CD14-positive monocyte (primary cell): ENCODE measurements around the gene NFATC2. TPM values are rescaled to one million over a fixed set of nuclear protein-coding genes. Genes with fewer than 3 reads are reported as not detected.

ENCODE experiments used
- DNase-seq, 3 donors: peaks; one replicate each; pipeline ENCODE4 v3.0.0-alpha.2; 2011 to 2022
- H2AFZ ChIP-seq: 2 replicates; pipeline ENCODE4 v1.6.0; 2012; ENCODE audit warnings: mild to moderate bottlenecking, low read depth, low read length, inconsistent platforms; ENCODE audit not compliant: insufficient read depth, poor library complexity, severe bottlenecking
- H3K27ac ChIP-seq, 2 donors: 1 replicate in 1 of 2; 2 replicates in 1 of 2; pipeline ENCODE4 v1.5.1; 2012 to 2013; ENCODE audit warnings: low read length in 2 of 2, control low read depth in 1 of 2, inconsistent platforms in 1 of 2, low read depth in 1 of 2, mild to moderate bottlenecking in 1 of 2
- H3K27me3 ChIP-seq, 2 donors: one replicate each; pipeline versions ENCODE4 v1.6.0 to v1.6.1; 2011 to 2013; ENCODE audit warnings: low read length in 2 of 2; ENCODE audit not compliant: control insufficient read depth in 2 of 2, insufficient read depth in 2 of 2
- H3K36me3 ChIP-seq, 2 donors: replicated peaks in 1 of 2; 1 replicate in 1 of 2; 2 replicates in 1 of 2; pipeline versions ENCODE4 v1.5.1 to v1.6.1; 2012 to 2013; ENCODE audit warnings: low read length in 2 of 2, control low read depth in 1 of 2, inconsistent platforms in 1 of 2, mild to moderate bottlenecking in 1 of 2; ENCODE audit not compliant: insufficient read depth in 2 of 2, control insufficient read depth in 1 of 2
- H3K4me1 ChIP-seq, 2 donors: 1 replicate in 1 of 2; 2 replicates in 1 of 2; pipeline versions ENCODE4 v1.5.1 to v1.6.1; 2012 to 2013; ENCODE audit warnings: low read length in 2 of 2, control low read depth in 1 of 2, inconsistent platforms in 1 of 2, mild to moderate bottlenecking in 1 of 2, moderate library complexity in 1 of 2; ENCODE audit not compliant: insufficient read depth in 2 of 2, control insufficient read depth in 1 of 2
- H3K4me2 ChIP-seq: replicated peaks from 2 replicates; pipeline ENCODE3; 2012; ENCODE audit warnings: low read length, moderate library complexity, mild to moderate bottlenecking; ENCODE audit not compliant: poor library complexity, severe bottlenecking; ENCODE audit errors: extremely low read depth
- H3K4me3 ChIP-seq, 3 experiments: fragments of 200-600 bp in 1 of 3; sonication (generic) in 1 of 3; replicated peaks in 1 of 3; 1 replicate in 2 of 3; 2 replicates in 1 of 3; pipeline ENCODE4 v1.5.1; 2011 to 2013; ENCODE audit warnings: low read length in 3 of 3, mild to moderate bottlenecking in 3 of 3, control low read depth in 2 of 3, low read depth in 2 of 3, inconsistent platforms in 1 of 3, moderate library complexity in 1 of 3
- H3K79me2 ChIP-seq: 2 replicates; pipeline ENCODE4 v1.6.0; 2012; ENCODE audit warnings: mild to moderate bottlenecking, control low read depth, inconsistent platforms, low read length, moderate library complexity; ENCODE audit not compliant: insufficient read depth
- H3K9ac ChIP-seq: 2 replicates; pipeline ENCODE4 v1.6.0; 2017; ENCODE audit warnings: low read length, mild to moderate bottlenecking; ENCODE audit not compliant: insufficient read depth, poor library complexity, severe bottlenecking
- H3K9me3 ChIP-seq, 2 donors: replicated peaks in 1 of 2; 1 replicate in 1 of 2; 2 replicates in 1 of 2; pipeline versions ENCODE4 v1.5.1 to v1.6.1; 2012 to 2013; ENCODE audit warnings: low read length in 2 of 2, control low read depth in 1 of 2; ENCODE audit not compliant: control insufficient read depth in 1 of 2, insufficient read depth in 1 of 2
- H4K20me1 ChIP-seq: 2 replicates; pipeline ENCODE4 v1.6.0; 2012; ENCODE audit warnings: mild to moderate bottlenecking, low read length, control low read depth, moderate library complexity; ENCODE audit not compliant: insufficient read depth
- H3K27ac Mint-ChIP-seq, 7 donors: one replicate each; pipeline ENCODE4 v1.8.0; 2020; ENCODE audit warnings: mild to moderate bottlenecking in 7 of 7, mixed read lengths in 7 of 7, moderate library complexity in 6 of 7, inconsistent platforms in 2 of 7
- H3K27me3 Mint-ChIP-seq, 3 donors: one replicate each; pipeline ENCODE4 v1.8.0; 2021 to 2022; ENCODE audit warnings: low read depth in 3 of 3, mild to moderate bottlenecking in 3 of 3, mixed read lengths in 3 of 3, moderate library complexity in 3 of 3, inconsistent platforms in 1 of 3
- H3K36me3 Mint-ChIP-seq, 2 donors: one replicate each; pipeline ENCODE4 v1.8.0; 2020; ENCODE audit warnings: mixed read lengths in 2 of 2, inconsistent platforms in 1 of 2, mild to moderate bottlenecking in 1 of 2
- H3K4me1 Mint-ChIP-seq: one replicate; pipeline ENCODE4 v1.8.0; 2020; ENCODE audit warnings: mild to moderate bottlenecking, mixed read lengths
- H3K4me3 Mint-ChIP-seq, 2 donors: one replicate each; pipeline ENCODE4 v1.8.0; 2020; ENCODE audit warnings: mild to moderate bottlenecking in 2 of 2, mixed read lengths in 2 of 2, moderate library complexity in 1 of 2
- H3K9me3 Mint-ChIP-seq, 7 donors: one replicate each; pipeline ENCODE4 v1.8.0; 2020 to 2022; ENCODE audit warnings: mixed read lengths in 7 of 7, mild to moderate bottlenecking in 6 of 7, moderate library complexity in 6 of 7, inconsistent platforms in 2 of 7
- WGBS: methylation state at CpG from one replicate; pipeline ENCODE4 v1.1.5; 2013; ENCODE audit warnings: missing lambda C conversion rate; ENCODE audit not compliant: insufficient coverage; 5-methylcytosine and 5-hydroxymethylcytosine counted together
- intact Hi-C, 2 donors: fragments of 100-400 bp; cut with micrococcal nuclease; formaldehyde crosslinking; loops; one replicate each; pipeline versions ENCODE4 v1.15.0 to v1.15.1; 2023
- polyA plus RNA-seq, 3 donors: library from polyadenylated mRNA; depleted of rRNA in 1 of 3; unstranded in 2 of 3; stranded (reverse) in 1 of 3; fragments of 300-500 nt in 2 of 3; fragments of >200 nt in 1 of 3; fragmentation: Illumina TruSeq in 2 of 3; gene quantifications; 1 replicate in 2 of 3; 2 replicates in 1 of 3; pipeline ENCODE4 v1.2.3, GENCODE V29; 2012 to 2021
- TF ChIP-seq, protein P1 (sequence below): fragments of 200-600 bp; IDR thresholded peaks from one replicate; pipeline ENCODE4 v1.8.0; 2022; ENCODE audit warnings: antibody characterized with exemption, mild to moderate bottlenecking

NFATC2 gene
- polyA plus RNA-seq, 3 donors, result 0.03 to 0.18 (median 0.11) TPM

GRCh38 chr20:51457533-51457932 lies 85.0 kb downstream of the NFATC2 start:
- Mint-ChIP-seq H3K36me3 (no peaks in the 10 kb centered on the region), H3K27me3 (peaks cover 2 to 5% (median 4%) of the 10 kb centered on the region in 3 donors), H3K4me3 (no peak overlapping the region), H3K9me3 (peaks cover 0 to 4% (median 0%) of the 10 kb centered on the region in 7 donors), H3K27ac (no peak overlapping the region), H3K4me1 (peaks cover 22% of the 10 kb centered on the region)
- Histone ChIP-seq H3K36me3 (no peaks in the 10 kb centered on the region), H3K4me1 (peaks cover 23 to 31% of the 10 kb centered on the region in 2 donors), H3K9ac (no peak overlapping the region), H2AFZ (no peak overlapping the region), H3K27ac (no peak overlapping the region), H3K4me3 (no peak overlapping the region), H3K79me2 (no peaks in the 10 kb centered on the region), H3K27me3 (no peaks in the 10 kb centered on the region), H4K20me1 (no peaks in the 10 kb centered on the region), H3K4me2 (no peak overlapping the region), H3K9me3 (peaks cover 0 to 4% of the 10 kb centered on the region in 2 donors)
- WGBS, result 29% methylated on average over 1 of the region's 3 CpGs
- no peak for DNase-seq
- intact Hi-C loops, result no loop called here
- TF ChIP-seq, protein P1, sequence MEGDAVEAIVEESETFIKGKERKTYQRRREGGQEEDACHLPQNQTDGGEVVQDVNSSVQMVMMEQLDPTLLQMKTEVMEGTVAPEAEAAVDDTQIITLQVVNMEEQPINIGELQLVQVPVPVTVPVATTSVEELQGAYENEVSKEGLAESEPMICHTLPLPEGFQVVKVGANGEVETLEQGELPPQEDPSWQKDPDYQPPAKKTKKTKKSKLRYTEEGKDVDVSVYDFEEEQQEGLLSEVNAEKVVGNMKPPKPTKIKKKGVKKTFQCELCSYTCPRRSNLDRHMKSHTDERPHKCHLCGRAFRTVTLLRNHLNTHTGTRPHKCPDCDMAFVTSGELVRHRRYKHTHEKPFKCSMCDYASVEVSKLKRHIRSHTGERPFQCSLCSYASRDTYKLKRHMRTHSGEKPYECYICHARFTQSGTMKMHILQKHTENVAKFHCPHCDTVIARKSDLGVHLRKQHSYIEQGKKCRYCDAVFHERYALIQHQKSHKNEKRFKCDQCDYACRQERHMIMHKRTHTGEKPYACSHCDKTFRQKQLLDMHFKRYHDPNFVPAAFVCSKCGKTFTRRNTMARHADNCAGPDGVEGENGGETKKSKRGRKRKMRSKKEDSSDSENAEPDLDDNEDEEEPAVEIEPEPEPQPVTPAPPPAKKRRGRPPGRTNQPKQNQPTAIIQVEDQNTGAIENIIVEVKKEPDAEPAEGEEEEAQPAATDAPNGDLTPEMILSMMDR, result no peak

GRCh38 chr20:51456511-51457509 lies 85.7 kb downstream of the NFATC2 start:
- no peak overlapping the region for H2AFZ ChIP-seq
- H3K79me2 ChIP-seq, result no peaks in the 10 kb centered on the region
- peaks cover 0 to 4% (median 0%) of the 10 kb centered on the region in 7 donors for H3K9me3 Mint-ChIP-seq
- peak in 1 of 3 donors; percentile 32 for DNase-seq
- H3K36me3 Mint-ChIP-seq, result no peaks in the 10 kb centered on the region
- no peak overlapping the region for H3K4me3 ChIP-seq
- WGBS, result 55% methylated on average over 24 of the region's 24 CpGs
- H4K20me1 ChIP-seq, result no peaks in the 10 kb centered on the region
- H3K4me1 Mint-ChIP-seq, result peaks cover 19% of the 10 kb centered on the region
- H3K9me3 ChIP-seq, result peaks cover 0 to 4% of the 10 kb centered on the region in 2 donors
- H3K27ac Mint-ChIP-seq, result peak overlapping the region in 1 of 7 donors; percentile 48
- no peak overlapping the region for H3K9ac ChIP-seq
- H3K4me1 ChIP-seq, result peaks cover 18 to 24% of the 10 kb centered on the region in 2 donors
- no peak overlapping the region for H3K4me3 Mint-ChIP-seq
- TF ChIP-seq, protein P1, result no peak
- no peak overlapping the region for H3K4me2 ChIP-seq
- no peaks in the 10 kb centered on the region for H3K27me3 ChIP-seq
- intact Hi-C loops, result no loop called here
- H3K36me3 ChIP-seq, result no peaks in the 10 kb centered on the region
- peaks cover 4 to 5% (median 4%) of the 10 kb centered on the region in 3 donors for H3K27me3 Mint-ChIP-seq
- H3K27ac ChIP-seq, result no peak overlapping the region
